GM19438 (cell line): ENCODE results near the gene SNRPD3.
"Not testable (repeated sequence)": the region's sequence is repeated elsewhere in the genome, so short reads cannot be mapped to it uniquely, and the experiment has no call there.

Experiments
- ATAC-seq: cut with Tn5 transposase; IDR thresholded peaks from one replicate; pipeline ENCODE4 v1.9.1; 2021; ENCODE audit warnings: low read depth; ENCODE audit not compliant: unreplicated experiment

The SNRPD3 gene

DNA sequence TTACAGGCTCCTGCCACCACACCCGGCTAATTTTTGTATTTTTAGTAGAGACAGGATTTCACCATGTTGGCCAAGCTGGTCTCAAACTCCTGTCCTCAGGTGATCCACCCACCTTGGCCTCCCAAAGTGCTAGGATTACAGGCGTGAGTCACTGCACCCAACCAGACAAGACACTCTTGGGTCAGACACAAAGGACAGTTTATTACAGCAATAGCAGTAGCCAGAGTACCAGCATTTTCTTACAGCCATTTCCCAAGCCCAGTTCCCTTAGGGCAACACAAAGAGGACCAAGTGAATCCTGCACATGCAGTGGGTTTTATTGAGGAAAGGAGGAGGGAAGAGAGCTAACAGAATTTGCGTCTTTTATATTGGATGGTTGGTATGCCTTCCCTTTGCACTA, 24.8 kb upstream of the SNRPD3 start:
- not testable (repeated sequence) for ATAC-seq

DNA sequence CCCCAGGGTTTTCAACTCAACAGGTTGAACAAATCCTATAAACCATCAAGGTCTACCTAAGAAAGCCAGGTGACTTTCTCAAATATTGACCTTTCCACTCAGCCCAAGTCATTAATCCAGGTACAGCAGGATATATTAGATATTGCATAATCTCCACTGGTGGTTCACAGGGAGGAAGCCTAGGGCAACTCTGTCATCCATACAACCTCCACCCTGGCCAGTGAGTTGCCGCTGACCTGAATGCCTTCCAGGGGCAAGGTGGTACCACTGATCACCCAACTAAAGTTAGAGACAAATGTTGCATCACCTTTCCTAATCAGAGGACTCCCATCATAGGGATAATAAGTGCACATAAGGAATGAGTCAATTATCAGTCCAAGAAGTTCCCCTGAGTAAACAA, 23.7 kb upstream of the SNRPD3 start:
- no peak for ATAC-seq

DNA sequence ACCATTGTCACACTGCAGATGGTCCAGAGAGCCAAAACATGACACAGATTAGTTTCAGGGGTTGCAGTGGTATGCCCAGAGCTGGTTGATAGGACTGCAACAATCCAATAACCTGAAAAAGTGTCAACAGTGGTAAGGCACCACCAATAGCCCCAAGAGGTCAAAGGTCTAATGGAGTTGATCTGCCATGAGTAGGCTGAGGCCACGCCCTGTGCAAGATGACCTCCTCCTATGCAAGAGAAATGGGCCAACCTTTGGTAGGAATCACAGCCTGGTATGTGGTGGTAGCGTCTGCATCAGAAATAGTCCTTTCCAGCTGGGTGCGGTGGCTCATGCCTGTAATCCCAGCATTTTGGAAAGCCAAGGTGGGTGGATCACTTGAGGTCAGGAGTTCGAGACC, 20.5 kb upstream of the SNRPD3 start:
- no peak for ATAC-seq

DNA sequence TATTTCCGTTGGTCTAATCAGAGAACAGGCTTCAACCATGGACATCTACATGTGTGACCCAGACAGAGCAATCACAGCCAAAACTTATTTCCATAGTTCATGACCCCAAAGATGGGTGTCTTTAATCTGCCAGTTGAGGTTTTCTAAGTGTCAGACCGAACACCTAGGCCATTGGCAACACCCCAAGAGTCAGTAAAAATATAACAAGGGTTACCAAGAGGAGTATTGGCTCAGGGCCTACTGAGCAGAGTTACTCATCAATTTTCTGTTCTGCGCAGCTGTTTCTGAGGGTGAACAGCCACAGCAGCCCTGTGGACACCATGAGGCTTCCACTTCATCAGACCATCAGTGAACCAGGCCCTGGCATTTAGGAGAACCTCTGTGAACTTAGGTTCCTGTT, 19.7 kb upstream of the SNRPD3 start:
- no peak for ATAC-seq

DNA sequence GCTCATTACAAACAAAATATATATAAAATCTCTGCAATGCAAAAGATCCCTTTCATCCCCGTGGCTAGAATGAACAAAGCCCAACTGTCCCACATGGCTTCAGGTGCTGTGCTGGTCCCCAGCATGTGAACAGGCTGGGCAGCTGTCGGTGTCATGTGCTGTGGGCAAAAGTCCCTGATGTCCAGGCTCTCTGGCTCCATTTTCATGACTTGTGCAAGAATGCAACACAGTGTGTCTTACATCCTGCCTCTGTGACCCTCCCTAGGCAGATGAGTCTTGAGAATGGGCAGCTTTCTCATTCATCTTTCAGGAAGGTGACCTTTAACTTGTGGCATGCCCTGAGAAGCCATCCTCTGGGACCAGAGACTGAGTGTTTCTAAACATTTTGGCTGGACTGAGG, 15.3 kb upstream of the SNRPD3 start:
- no peak for ATAC-seq

DNA sequence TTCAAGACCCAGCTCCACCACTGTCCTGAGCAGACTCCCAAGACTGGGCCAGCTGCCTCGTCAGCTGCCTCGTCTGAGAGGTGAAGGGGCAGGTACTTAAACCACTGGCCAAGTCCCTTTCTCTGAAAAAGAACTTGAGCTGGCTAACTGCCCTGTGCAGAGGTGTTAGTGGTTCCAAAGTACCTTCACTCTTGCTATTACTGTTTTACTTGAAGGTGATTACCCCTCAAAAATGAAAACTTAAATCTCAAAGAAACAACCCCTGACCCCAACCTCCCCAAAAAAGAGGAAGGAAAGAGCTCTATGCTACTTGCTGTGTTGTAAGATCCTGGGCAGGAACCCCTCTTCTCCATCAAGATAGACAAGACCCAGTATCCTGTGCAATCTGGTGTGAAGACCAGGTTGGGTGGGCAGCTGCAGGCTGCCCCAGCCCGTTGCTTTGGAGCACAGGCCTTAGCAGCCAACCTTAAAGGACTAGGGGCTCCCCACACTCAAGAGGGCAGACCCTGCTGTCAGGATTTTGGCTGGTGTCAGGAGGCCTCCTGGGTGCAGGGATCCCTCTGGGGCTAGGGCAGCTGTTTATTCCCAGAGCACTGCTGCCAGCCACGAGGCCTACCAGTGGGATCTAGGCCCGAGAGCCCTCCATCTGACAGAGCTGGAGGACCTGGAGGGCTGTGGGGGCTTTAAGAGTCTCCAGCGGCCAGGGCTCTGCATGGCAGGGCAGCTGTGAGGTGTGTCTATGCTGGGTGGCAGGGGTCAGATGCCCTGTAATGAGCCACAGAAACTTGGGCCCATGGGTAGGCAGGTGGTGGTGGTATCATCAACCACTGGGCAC, 13.9 kb upstream of the SNRPD3 start:
- ATAC-seq, result no peak

DNA sequence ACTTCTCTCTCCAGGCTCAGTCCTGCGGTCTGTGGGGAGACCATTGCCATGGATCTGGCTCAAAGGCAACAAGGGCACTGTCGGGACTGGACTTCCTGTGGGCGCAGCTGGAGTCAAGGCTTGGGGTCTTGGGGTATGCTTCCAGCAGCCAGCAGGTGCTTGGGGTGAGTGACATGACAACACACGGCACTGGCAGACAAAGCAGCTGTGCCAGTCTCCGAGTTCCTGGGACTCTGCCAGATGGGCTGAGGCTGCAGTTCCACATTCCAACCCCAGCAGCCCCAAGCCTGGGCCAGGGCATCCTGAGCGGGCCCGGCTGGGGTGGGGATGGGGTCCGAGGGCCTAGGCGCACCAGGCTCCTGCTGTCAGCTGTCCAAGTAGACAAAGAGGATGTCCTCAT, 13.2 kb upstream of the SNRPD3 start:
- ATAC-seq, result no peak

DNA sequence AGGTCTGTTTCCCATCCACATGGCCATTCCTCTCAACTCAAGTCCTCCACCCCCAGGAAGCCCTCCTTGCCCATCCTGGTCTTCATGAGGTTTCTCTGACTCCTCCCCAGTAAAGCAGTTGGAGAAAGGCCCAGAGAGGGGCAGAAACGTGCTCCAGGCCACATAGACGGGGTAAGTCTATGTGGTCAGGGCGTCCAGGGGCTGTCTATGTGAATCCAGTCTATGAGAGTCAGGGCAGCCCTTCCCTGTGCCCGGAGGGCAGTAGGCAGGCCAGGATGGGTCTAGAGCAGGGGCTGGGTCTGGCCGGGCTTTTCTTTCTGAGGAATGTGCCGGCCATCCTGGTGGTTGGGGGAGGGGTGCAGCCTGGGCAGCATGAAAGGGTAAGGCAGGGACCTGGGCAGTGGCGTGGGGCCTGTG, 12.6 kb upstream of the SNRPD3 start:
- ATAC-seq, result no peak

DNA sequence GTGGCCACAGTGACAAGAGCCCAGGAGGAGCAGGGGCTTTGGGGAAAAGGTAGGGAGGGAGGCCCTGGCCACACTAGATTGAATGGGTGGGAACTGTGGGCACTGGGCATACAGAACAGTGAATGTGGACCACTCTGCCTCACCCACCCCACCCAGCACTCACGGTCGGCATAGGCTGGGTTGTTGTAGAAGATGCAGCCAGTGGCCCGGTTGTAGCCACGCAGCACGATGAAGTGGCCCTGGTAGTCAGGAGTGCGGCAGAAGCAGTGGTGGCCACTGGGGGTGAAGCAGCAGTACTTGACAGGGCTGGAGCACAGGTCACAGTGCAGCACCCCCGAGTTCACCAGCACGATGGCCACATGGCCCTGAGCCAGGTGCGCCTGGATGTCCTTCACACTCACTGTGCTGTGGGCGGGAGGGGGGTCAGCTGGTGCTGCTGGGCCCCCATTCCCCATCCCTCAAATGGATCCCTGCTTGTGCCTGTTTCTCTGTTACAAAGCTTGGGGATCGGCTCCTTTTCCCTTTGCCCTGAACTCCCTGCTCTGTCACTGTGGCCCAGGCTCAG, 12.0 kb upstream of the SNRPD3 start:
- no peak for ATAC-seq

DNA sequence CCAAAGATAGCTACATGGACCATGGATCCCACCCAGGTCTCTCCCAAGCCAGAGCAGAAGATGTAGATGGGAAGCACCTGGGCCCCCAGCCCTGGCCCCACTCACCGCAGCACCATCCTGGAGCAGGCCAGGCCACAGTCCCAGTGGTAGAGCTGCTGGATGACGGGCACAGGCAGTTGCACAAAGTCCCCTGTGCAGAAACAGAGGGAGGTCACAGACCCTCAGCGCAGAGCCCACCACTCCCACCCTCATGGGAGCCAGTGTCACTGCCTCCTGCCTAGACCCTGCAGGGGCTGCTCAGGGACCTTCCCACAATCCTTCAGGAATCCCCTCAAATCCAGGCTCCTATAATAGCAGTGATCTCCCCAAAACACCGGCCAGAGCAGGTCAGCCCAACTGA, 7.0 kb upstream of the SNRPD3 start:
- no peak for ATAC-seq

DNA sequence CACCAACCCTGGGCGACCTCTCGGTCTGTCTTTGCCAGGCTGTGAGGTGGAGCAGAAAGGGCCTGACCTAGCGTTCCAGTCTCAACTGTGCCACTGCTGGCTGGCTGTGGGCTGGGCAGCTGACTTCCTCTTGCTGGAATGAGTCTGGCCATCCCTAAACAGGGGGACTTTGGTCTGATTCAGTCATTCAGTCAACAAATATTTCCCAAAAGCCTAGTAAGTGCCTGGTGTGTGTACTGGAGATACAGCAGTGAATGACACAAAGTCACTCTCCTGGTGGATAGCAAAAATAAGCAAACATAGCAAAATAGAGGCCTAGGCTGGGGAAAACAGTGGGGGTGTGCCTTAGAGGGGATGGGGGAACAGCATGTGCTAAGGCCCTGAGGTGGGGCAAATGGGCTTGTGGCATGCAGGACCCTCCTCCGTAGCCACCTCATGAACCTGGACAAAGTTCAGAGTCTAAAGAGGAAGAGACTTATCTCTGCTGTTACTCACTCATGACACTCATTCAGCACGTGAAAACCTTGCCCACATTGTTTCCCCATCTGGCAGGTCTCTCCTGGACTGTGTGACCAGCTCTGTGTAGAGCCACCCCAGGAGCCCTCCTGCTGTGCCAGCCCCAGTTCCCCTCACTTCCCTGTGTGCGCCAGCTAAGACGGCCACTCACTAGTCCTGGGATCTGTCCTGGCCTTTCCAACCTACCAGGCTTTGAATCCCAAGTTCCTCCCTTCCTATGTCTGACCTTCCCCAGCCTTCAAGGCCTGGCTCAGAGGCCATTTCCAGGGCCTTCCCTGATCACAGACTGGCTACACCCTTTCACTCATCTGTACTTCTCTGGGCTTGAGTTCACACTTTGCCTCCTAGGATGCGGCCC, 5.5 kb upstream of the SNRPD3 start:
- ATAC-seq, result no peak

DNA sequence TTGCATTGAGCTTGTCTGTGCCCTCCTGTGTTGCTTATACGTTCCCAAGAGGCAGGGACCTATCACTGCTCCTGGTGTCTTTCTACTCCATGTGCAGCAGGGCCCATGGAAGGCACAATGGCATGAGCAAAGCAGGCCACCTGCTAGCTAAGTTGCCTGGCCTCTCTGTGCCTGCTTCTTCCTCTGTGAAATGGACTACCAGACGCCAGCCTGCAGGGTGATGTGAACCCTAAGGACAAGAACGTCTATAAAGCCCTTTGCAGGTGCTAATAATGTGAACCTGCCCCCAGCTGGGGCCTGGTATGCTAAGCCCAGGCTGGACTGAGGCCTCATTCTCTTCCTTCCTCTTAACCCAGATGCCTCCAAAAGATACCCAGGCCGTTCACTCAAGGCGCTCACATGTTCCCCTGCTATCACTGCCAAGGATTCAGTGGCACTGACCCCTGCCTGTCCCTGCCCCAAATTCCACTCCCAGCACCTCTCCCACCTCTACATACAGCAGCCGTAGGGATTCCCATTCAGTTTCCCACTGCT, 4.8 kb upstream of the SNRPD3 start:
- ATAC-seq, result no peak

DNA sequence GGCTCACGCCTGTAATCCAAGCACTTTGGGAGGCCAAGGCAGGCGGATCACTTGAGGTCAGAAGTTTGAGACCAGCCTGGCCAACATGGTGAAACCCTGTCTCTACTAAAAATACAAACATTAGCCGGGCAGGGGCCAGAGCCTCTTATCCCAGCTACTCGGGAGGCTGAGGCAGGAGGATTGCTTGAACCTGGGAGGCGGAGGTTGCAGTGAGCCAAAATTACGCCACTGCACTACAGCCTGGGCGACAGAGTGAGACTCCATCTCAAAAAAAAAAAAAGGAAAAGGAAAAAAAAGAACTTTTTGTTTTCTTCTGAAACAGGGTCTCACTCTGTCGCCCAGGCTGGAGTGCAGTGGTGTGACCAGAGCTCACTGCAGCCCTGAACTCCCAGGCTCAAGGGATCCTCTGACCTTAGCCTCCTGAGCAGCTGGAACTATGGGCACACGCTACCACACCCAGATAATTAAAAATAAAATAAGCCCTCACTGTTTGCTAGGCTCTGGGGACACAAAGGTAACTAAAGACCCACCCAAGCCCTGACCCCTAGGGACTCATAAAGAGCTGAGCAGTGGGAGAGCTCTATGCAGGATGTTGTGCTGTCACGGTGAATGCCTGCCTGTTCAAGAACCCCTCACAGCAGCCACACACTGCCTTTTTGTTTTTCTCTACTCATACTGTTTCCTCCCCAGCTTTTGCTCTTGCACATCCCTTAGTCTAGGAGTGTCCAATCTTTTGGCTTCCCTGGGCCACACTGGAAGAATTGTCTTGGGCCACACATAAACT, 3.1 kb upstream of the SNRPD3 start:
- not testable (repeated sequence) for ATAC-seq

DNA sequence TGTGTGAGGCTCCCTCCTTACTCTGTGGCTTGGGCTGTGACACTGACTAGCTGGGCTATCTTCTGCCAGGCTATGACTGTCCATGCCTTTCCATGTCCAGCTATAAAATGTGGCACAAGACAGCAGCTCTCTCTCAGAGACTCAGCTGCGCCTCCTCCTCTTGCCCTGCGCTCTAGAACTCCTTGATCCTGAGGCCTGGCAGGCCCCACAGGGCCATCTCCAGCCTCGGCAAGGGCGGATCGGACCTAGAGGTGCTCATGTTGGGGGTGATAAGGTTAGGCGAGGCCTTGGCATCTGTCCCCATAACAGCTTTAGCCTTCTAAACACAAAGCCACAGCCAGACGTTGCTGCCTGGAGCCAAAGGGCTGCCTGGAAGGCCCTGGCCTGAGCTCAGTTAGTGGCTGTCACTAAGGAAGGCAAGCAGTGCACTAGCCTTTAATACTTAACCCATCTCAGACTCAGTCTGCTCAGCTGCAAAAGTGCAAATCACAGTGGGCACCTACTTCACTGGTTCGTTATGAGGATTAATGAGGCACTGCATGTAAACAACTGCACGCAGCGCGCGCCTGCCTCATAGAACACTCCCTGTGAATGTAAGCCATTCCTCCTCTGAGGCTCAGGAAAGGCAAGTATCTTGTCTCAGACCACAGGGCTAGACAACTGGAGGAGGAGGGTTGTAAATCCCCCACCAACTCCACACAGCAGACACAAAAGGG, 2.0 kb upstream of the SNRPD3 start:
- no peak for ATAC-seq

DNA sequence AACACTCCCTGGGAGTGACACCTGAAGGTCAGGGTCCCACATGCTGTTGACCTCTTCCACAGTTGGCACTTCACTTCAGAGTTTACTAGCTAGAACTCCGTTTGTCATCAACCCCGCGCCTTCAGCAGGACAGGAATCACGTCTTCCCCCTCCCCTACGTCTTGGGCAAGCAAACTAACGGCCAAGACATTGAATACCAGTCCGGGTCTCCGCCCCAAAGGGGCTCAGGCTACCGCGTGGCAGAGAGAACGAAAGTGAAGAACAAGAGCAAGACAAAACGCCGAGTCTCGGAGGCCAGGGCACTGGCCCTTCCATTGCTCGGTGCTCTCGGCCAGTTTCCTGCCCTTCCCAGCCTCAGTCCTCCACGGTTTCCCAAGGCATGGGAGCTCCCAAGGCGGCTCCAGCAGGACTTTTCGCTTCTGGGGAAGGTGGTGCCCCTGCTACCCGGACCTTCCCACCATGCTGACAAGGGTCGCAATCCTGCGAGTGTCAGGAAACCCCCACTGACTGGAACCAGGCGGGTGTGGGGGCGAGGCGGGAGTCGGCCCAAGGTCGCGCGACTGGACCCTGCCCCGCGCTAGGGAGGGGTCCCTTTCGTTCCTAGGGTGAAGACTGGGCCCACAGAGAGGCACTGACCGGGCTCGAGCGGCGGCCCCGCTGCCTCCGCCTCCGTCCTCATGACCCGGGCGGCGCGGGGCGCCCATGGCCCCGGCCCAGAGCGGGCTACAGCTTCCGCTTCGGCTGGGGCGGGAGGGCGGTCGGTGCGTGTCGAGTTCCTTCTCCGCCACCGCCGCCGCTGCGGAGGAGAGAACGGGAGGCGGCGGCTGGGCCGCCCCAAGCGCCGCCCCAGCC, 1.3 kb upstream of the SNRPD3 start, which contains the start of gene GUCD1:
TSS of gene GUCD1 (minus strand) at position 826 of the 852 bp plus-strand sequence. CDS start at position 679, 147 bp downstream.
- ATAC-seq, result peak; percentile 2

DNA sequence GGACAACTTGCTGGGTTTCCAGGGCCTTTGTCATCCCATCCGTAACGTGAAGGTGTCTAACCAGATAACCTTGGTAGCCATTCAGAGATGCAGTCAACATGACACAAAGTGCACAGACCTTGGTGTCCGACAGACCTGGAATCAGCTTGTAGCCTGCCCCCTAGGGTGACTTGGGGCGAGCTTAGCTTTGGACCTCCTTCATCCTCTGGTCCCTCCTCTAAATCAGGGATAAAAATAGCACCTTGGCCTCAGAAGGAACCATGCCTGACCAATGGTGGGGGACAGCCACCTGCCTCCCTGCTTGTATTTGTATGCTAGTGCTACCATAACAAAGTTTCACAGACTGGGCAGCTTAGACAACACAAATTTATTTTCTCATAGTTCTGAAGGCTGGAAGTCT, 3.7 kb downstream of the SNRPD3 start:
- ATAC-seq, result no peak

DNA sequence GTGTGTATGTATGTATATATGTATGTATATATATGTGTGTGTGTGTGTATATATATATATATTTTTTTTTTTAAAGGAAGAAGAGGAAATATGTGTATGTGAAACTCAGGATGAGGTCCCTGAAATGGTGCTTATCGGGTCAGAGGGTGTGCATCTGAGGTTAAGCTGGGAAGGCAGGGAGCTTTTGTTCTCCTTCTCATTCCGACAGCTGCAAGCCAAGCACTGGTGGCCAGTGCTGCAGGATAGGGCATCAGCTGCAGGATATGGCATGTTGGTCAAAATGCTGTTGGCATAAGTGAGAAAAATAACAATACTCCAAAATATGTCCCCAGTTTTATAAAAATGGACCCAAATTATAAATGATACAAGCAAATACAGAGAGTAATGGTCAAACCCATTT, 7.4 kb downstream of the SNRPD3 start:
- ATAC-seq, result no peak

DNA sequence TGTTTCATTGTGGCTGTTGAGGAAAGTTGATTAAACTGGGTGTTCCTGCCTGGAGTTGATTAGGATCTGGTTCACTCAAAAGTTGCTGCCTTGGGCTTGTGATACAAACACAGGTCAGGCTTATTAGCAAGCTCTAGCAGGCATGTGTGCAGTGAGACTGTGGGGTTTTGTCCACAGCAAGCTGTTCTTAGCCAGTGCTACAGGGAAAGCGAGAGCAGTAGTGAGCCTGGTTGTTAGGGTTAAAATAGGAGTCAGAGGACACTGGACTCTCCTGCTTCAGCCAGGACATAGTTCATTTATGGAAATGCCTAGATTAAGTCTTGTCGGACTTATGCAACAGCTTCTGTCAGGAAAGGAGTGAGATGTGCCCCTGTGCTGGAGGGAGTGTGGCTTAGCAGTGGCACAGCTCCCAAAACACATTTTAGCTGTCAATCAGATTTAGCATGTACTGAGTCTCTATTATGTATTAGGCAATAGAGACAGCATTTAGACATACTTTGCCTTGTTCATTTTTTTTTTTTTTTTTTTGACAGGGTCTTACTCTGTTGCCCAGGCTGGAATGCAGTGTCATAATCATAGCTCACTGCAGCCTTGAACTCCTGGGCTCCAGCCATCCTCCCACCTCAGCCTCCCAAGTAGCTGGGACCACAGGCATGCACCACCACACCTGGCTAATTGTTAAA, 8.7 kb downstream of the SNRPD3 start:
- ATAC-seq, result no peak
